Loucy (cell line): ENCODE measurements around the gene RHOT2.

ENCODE experiments used
- EZH2phosphoT487 ChIP-seq: fragments of 200-600 bp; IDR thresholded peaks from 2 replicates; pipeline ENCODE4 v1.6.1; 2018; ENCODE audit warnings: antibody characterized with exemption, mild to moderate bottlenecking, moderate library complexity, borderline replicate concordance
- TF ChIP-seq, protein P1 (sequence below): fragments of 200-600 bp; sonication (generic); conservative IDR thresholded peaks from 2 replicates; pipeline ENCODE4 v1.5.1; 2014; ENCODE audit warnings: mild to moderate bottlenecking, antibody characterized with exemption, low read length

DNA sequence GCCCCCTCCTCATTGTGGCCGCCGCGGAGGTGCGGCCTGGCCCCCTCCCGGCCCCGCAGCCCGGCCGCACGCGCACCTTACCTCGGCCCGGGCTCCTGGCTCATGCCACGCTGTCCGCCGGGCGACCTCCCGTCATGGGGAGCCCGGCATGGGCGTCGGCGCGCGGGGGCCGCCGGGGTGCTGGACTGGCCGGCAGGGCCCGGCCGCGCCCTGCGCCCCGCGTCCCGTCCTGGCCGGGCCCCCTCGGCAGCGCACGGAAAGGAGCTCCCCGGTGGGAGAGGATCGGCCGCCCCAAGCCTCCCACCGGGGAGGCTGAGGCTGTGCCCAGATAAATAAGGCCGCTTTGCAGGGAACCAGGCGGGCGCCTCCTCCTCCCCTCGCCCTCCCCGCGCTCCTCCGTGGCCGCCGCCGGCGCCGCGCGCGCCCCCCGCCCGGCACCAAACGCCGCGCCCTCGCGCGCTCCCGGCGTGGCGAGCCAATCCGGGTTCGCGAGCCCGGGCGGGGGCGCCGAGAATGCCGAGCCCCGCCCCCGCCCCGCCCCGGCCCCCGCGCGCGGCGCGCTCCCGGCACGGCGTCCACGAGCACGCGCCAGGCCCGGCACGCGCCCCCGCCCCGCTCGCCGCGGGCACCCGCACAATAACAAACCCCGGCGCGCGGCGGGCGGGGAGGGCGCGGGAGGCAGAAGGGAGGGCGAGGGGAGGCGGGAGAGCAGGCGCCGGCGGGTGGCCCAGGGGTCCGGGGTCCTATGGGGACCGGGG lies 37.7 kb downstream of the RHOT2 start, which contains the start of gene FBXL16:
- TF ChIP-seq, protein P1, sequence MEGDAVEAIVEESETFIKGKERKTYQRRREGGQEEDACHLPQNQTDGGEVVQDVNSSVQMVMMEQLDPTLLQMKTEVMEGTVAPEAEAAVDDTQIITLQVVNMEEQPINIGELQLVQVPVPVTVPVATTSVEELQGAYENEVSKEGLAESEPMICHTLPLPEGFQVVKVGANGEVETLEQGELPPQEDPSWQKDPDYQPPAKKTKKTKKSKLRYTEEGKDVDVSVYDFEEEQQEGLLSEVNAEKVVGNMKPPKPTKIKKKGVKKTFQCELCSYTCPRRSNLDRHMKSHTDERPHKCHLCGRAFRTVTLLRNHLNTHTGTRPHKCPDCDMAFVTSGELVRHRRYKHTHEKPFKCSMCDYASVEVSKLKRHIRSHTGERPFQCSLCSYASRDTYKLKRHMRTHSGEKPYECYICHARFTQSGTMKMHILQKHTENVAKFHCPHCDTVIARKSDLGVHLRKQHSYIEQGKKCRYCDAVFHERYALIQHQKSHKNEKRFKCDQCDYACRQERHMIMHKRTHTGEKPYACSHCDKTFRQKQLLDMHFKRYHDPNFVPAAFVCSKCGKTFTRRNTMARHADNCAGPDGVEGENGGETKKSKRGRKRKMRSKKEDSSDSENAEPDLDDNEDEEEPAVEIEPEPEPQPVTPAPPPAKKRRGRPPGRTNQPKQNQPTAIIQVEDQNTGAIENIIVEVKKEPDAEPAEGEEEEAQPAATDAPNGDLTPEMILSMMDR = no peak
- no peak for TF ChIP-seq EZH2phosphoT487
